H1 (cell line): Measurements from ENCODE around the gene GEMIN7. TPM values are rescaled to one million over a fixed set of nuclear protein-coding genes. Genes with fewer than 3 reads are reported as not detected.

Experiments
- CTCF ChIA-PET: fragments of 300-600 bp; sonication (Branson Sonifier 250); formaldehyde crosslinking; loops from one replicate; lab custom pipeline; 2021; ENCODE audit not compliant: partially characterized antibody; lab: Charles Lee
- POLR2A ChIA-PET: fragments of 300-600 bp; sonication (Branson Sonifier 250); formaldehyde crosslinking; loops from one replicate; lab custom pipeline; 2021; ENCODE audit warnings: inconsistent platforms; ENCODE audit not compliant: partially characterized antibody; lab: Charles Lee
- DNase-seq, 2 experiments: peaks; one replicate each; pipeline versions ENCODE4 v3.0.0 to v3.0.0-alpha.2; 2010 to 2022; ENCODE audit warnings: low spot score in 2 of 2, low read depth in 1 of 2, mixed read lengths in 1 of 2
- FAIRE-seq: peaks from 2 replicates; lab custom pipeline; 2011; peaks lifted over from hg19 to GRCh38; lab: Jason Lieb, UNC
- H2AFZ ChIP-seq: 2 replicates; pipeline ENCODE4 v1.8.1; 2012; ENCODE audit warnings: low read length, inconsistent platforms
- H2AK5ac ChIP-seq: 2 replicates; pipeline ENCODE4 v1.6.1; 2013; ENCODE audit warnings: low read depth, low read length
- H2BK120ac ChIP-seq: replicated peaks from 2 replicates; pipeline ENCODE3; 2013; ENCODE audit warnings: low read depth, low read length, inconsistent platforms
- H2BK12ac ChIP-seq: 2 replicates; pipeline ENCODE4 v1.6.1; 2013; ENCODE audit warnings: low read depth, low read length
- H2BK15ac ChIP-seq: 2 replicates; pipeline ENCODE4 v1.6.1; 2013; ENCODE audit warnings: low read length
- H2BK20ac ChIP-seq: 2 replicates; pipeline ENCODE4 v1.6.1; 2013; ENCODE audit warnings: low read length
- H2BK5ac ChIP-seq: 2 replicates; pipeline ENCODE4 v1.6.1; 2013; ENCODE audit warnings: low read depth, low read length
- H3K14ac ChIP-seq: 2 replicates; pipeline ENCODE4 v1.6.1; 2013; ENCODE audit warnings: inconsistent platforms; ENCODE audit not compliant: insufficient read length
- H3K18ac ChIP-seq: 2 replicates; pipeline ENCODE4 v1.6.1; 2013; ENCODE audit warnings: low read length; ENCODE audit errors: extremely low read depth
- H3K23ac ChIP-seq: 2 replicates; pipeline ENCODE4 v1.6.1; 2013; ENCODE audit warnings: inconsistent platforms; ENCODE audit not compliant: insufficient read length
- H3K23me2 ChIP-seq: 2 replicates; pipeline ENCODE4 v1.6.1; 2013; ENCODE audit warnings: low read depth, low read length
- H3K27ac ChIP-seq: 2 replicates; pipeline ENCODE4 v1.6.1; 2011; ENCODE audit warnings: low read depth, low read length, inconsistent platforms
- H3K27me3 ChIP-seq, 4 experiments: replicated peaks in 1 of 4; 1 replicate in 1 of 4; 2 replicates in 3 of 4; pipeline versions ENCODE4 v1.6.1 to v1.8.1; 2011 to 2013; ENCODE audit warnings: low read length in 3 of 4, mild to moderate bottlenecking in 3 of 4, inconsistent platforms in 2 of 4, mixed read lengths in 2 of 4, moderate library complexity in 1 of 4; ENCODE audit not compliant: control insufficient read depth in 3 of 4, insufficient read depth in 3 of 4; ENCODE audit errors: extremely low read depth in 1 of 4
- H3K36me3 ChIP-seq, 4 experiments: 2 replicates each; pipeline versions ENCODE4 v1.6.1 to v1.8.1; 2011 to 2013; ENCODE audit warnings: mild to moderate bottlenecking in 4 of 4, low read length in 3 of 4, moderate library complexity in 2 of 4, control low read depth in 1 of 4, inconsistent platforms in 1 of 4; ENCODE audit not compliant: insufficient read depth in 4 of 4, control insufficient read depth in 2 of 4
- H3K4ac ChIP-seq: replicated peaks from 2 replicates; pipeline ENCODE3; 2013; ENCODE audit warnings: low read length, low read depth, mixed read lengths, inconsistent platforms; ENCODE audit not compliant: insufficient read length
- H3K4me1 ChIP-seq, 4 experiments: replicated peaks in 1 of 4; 1 replicate in 1 of 4; 2 replicates in 3 of 4; pipeline versions ENCODE4 v1.6.1 to v1.8.1; 2011 to 2013; ENCODE audit warnings: low read length in 3 of 4, inconsistent platforms in 2 of 4, mixed read lengths in 1 of 4; ENCODE audit not compliant: insufficient read depth in 4 of 4, control insufficient read depth in 3 of 4
- H3K4me2 ChIP-seq, 2 experiments: 2 replicates each; pipeline versions ENCODE4 v1.6.1 to v1.8.1; 2011 to 2013; ENCODE audit warnings: low read depth in 2 of 2, low read length in 2 of 2, control low read depth in 1 of 2, inconsistent platforms in 1 of 2, mild to moderate bottlenecking in 1 of 2; ENCODE audit not compliant: insufficient read depth in 1 of 2
- H3K4me3 ChIP-seq, 4 experiments: fragments of 200-600, 300-600 bp in 1 of 4; sonication (generic), shearing (Covaris generic), sonication (Bioruptor Twin) in 1 of 4; 2 replicates each; pipeline versions ENCODE4 v1.5.1 to v1.8.1; 2011 to 2016; ENCODE audit warnings: low read length in 4 of 4, low read depth in 3 of 4, control low read depth in 2 of 4, inconsistent platforms in 2 of 4, mild to moderate bottlenecking in 2 of 4, mixed read lengths in 1 of 4, moderate library complexity in 1 of 4; ENCODE audit not compliant: insufficient read depth in 2 of 4; ENCODE audit errors: extremely low read depth in 1 of 4
- H3K56ac ChIP-seq: replicated peaks from 2 replicates; pipeline ENCODE3; 2013; ENCODE audit warnings: low read depth, mild to moderate bottlenecking, mixed read lengths, low read length, inconsistent platforms; ENCODE audit not compliant: insufficient read length
- H3K79me1 ChIP-seq: 2 replicates; pipeline ENCODE4 v1.6.1; 2013; ENCODE audit warnings: low read depth, low read length, control low read depth
- H3K79me2 ChIP-seq, 2 experiments: 2 replicates each; pipeline versions ENCODE4 v1.6.1 to v1.8.1; 2012 to 2013; ENCODE audit warnings: low read length in 2 of 2, mild to moderate bottlenecking in 2 of 2, inconsistent platforms in 1 of 2; ENCODE audit not compliant: insufficient read depth in 2 of 2, control insufficient read depth in 1 of 2
- H3K9ac ChIP-seq, 4 experiments: replicated peaks in 1 of 4; 1 replicate in 1 of 4; 2 replicates in 3 of 4; pipeline versions ENCODE4 v1.6.1 to v1.8.1; 2011 to 2013; ENCODE audit warnings: low read depth in 3 of 4, low read length in 3 of 4, control low read depth in 2 of 4, mild to moderate bottlenecking in 2 of 4, moderate library complexity in 2 of 4, inconsistent platforms in 1 of 4; ENCODE audit errors: extremely low read depth in 1 of 4
- H3K9me3 ChIP-seq, 2 experiments: 2 replicates each; pipeline versions ENCODE4 v1.6.1 to v1.8.1; 2012 to 2013; ENCODE audit warnings: mild to moderate bottlenecking in 2 of 2, moderate library complexity in 2 of 2, control low read depth in 1 of 2, inconsistent platforms in 1 of 2, low read depth in 1 of 2, low read length in 1 of 2, mixed read lengths in 1 of 2; ENCODE audit not compliant: insufficient read depth in 2 of 2
- H4K20me1 ChIP-seq, 2 experiments: replicated peaks in 1 of 2; 2 replicates each; pipeline versions ENCODE3 to v1.8.1; 2011 to 2013; ENCODE audit warnings: inconsistent platforms in 2 of 2, low read length in 2 of 2, mild to moderate bottlenecking in 1 of 2; ENCODE audit not compliant: insufficient read depth in 2 of 2, control insufficient read depth in 1 of 2
- H4K5ac ChIP-seq: 2 replicates; pipeline ENCODE4 v1.6.1; 2013; ENCODE audit warnings: low read length, low read depth, mixed read lengths, inconsistent platforms; ENCODE audit not compliant: insufficient read length
- H4K8ac ChIP-seq: 2 replicates; pipeline ENCODE4 v1.8.0; 2013; ENCODE audit warnings: mild to moderate bottlenecking, moderate library complexity, low read length, inconsistent platforms; ENCODE audit not compliant: insufficient read depth; ENCODE audit errors: extremely low read depth
- H4K91ac ChIP-seq: replicated peaks from 2 replicates; pipeline ENCODE3; 2013; ENCODE audit warnings: low read length, mixed read lengths, inconsistent platforms; ENCODE audit not compliant: insufficient read length
- BRCA1 ChIP-seq: IDR thresholded peaks from 2 replicates; pipeline ENCODE4 v1.6.1; 2012; ENCODE audit warnings: low read depth, low read length, improper control_type of control experiment
- GABPA ChIP-seq: IDR thresholded peaks from 2 replicates; pipeline ENCODE4 v1.6.1; 2011; ENCODE audit warnings: mild to moderate bottlenecking, low read length, moderate library complexity, borderline replicate concordance; ENCODE audit not compliant: insufficient read depth
- HDAC2 ChIP-seq, 2 experiments: fragments of 300-600 bp in 1 of 2; sonication (generic) in 1 of 2; IDR thresholded peaks; 2 replicates each; pipeline ENCODE4 v1.6.1; 2011 to 2012; ENCODE audit warnings: low read depth in 2 of 2, low read length in 2 of 2, mild to moderate bottlenecking in 2 of 2, moderate library complexity in 2 of 2, borderline replicate concordance in 1 of 2, inconsistent platforms in 1 of 2
- HDAC6 ChIP-seq: IDR thresholded peaks from one replicate; pipeline ENCODE4 v1.7.1; 2012; ENCODE audit warnings: low read depth, mild to moderate bottlenecking, inconsistent platforms, low read length, moderate library complexity
- KDM5A ChIP-seq: fragments of 200-600 bp; IDR thresholded peaks from 2 replicates; pipeline ENCODE4 v1.7.1; 2012; ENCODE audit warnings: mild to moderate bottlenecking, low read length, inconsistent platforms, mixed read lengths
- NANOG ChIP-seq: IDR thresholded peaks from 2 replicates; pipeline ENCODE4 v1.6.1; 2011; ENCODE audit warnings: low read length, low read depth, mild to moderate bottlenecking, inconsistent platforms; ENCODE audit not compliant: insufficient read depth, poor library complexity, severe bottlenecking
- POU5F1 ChIP-seq: IDR thresholded peaks from 2 replicates; pipeline ENCODE4 v1.6.1; 2011; ENCODE audit warnings: low read depth, mild to moderate bottlenecking, low read length, moderate library complexity
- RNF2 ChIP-seq: fragments of 200-900, 300-1000 bp; sonication (generic); IDR thresholded peaks from 2 replicates; pipeline ENCODE4 v1.7.1; 2016; ENCODE audit warnings: borderline replicate concordance, low read depth, mild to moderate bottlenecking, antibody characterized with exemption, low read length; ENCODE audit not compliant: poor library complexity, severe bottlenecking; ENCODE audit errors: missing control alignments
- WGBS, 2 experiments: shearing (Covaris generic) in 1 of 2; methylation state at CpG; one replicate each; pipeline versions ENCODE4 v1.1.6 to v1.1.7; 2013 to 2015; ENCODE audit warnings: low lambda C conversion rate in 2 of 2, mixed read lengths in 2 of 2, inconsistent platforms in 1 of 2, low coverage in 1 of 2, missing lambda C conversion rate in 1 of 2; ENCODE audit not compliant: insufficient replicate concordance in 2 of 2, insufficient coverage in 1 of 2, insufficient read length in 1 of 2; ENCODE audit errors: extremely low coverage in 1 of 2, missing lambda C conversion rate in 1 of 2; 5-methylcytosine and 5-hydroxymethylcytosine counted together
- polyA plus RNA-seq, 7 experiments: library from polyadenylated mRNA; depleted of rRNA in 3 of 7; stranded (reverse) in 5 of 7; unstranded in 2 of 7; fragments of >200 nt in 5 of 7; fragments of 200-250 nt in 2 of 7; gene quantifications; 1 replicate in 5 of 7; 2 replicates in 1 of 7; 4 replicates in 1 of 7; pipeline versions ENCODE4 v1.2.1 to v1.2.3, GENCODE V29; 2011 to 2013; ENCODE audit warnings: missing spikeins in 2 of 7, mixed read lengths in 2 of 7
- total RNA-seq: library from RNA; stranded (reverse); fragmentation: NEBNext Ultra II Directional; extraction: Animal tissue kit (Norgen Biotek cat#: 25700); gene quantifications from 2 replicates; pipeline ENCODE4 v1.2.1, GENCODE V29; 2021
- TF ChIP-seq, protein P1 (sequence below): IDR thresholded peaks from 2 replicates; pipeline ENCODE4 v1.6.1; 2011; ENCODE audit warnings: low read depth, mild to moderate bottlenecking, low read length; ENCODE audit not compliant: insufficient read depth

GEMIN7 gene
- total and polyA plus RNA-seq, 2 of the 8 experiments (the other 6 are each of a cell fraction or from before 2014, with no cell fraction given): 48.0 to 91.6 TPM

DNA sequence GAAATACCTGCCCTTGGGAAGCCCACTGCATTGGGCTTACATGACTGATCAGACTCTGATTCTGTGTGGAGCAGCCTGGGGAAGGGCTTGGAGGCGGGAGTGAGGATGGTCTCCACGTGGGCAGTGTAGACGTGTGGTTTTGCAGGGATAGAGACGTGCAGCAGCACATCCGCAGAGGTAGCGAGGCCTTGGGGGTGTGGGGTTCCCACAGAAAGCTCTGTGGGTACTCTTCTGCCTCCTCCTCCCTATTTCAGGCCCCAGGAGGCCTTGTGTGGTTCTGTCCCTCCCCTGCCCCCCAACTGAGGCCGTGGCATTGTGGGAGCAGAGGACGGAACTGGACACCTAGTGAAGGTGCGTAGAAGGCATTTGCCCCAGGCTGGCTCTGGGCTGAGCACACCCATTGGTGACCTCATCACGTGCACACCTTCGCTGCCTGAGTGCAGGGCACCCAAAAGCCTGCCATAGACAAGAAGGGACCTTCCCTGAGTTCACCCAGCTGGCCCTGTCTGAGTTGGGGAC lies 42.8 kb downstream of the GEMIN7 start:
- no peak overlapping the region for H3K27ac ChIP-seq
- FAIRE-seq (no peak), DNase-seq (no peak)
- no peak overlapping the region for H3K56ac ChIP-seq
- no peaks in the 10 kb centered on the region for H3K9me3 ChIP-seq
- H3K79me2 ChIP-seq: peaks cover 0 to 64% of the 10 kb centered on the region in 2 experiments; a peak in 2 of 4 replicates
- POLR2A ChIA-PET: interaction anchor here (1.6 to 2.8 kb wide), 2 partner anchors 9 to 32 kb away, joined by 6 to 8 read pairs; no protein-coding TSS in a partner anchor
- H2AFZ ChIP-seq: no peak overlapping the region
- H3K4me2 ChIP-seq: no peak overlapping the region
- H4K8ac ChIP-seq: no peak overlapping the region
- no peak overlapping the region for H2BK120ac ChIP-seq
- H3K4ac ChIP-seq: no peak overlapping the region
- TF ChIP-seq, protein P1, sequence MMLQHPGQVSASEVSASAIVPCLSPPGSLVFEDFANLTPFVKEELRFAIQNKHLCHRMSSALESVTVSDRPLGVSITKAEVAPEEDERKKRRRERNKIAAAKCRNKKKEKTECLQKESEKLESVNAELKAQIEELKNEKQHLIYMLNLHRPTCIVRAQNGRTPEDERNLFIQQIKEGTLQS: no peak
- TF ChIP-seq KDM5A (no peak), HDAC2 (IDR thresholded peaks at IDR 0.05; ENCODE audit: borderline replicate concordance in 1 of 2, low read depth in 2 of 2, low read length in 2 of 2) (no peak), POU5F1 (no peak), GABPA (no peak), BRCA1 (no peak), RNF2 (no peak), NANOG (no peak), HDAC6 (no peak)
- H3K27me3 ChIP-seq: no peaks in the 10 kb centered on the region
- H2AK5ac ChIP-seq: no peak overlapping the region
- WGBS, 2 experiments: 85% methylated on average over 11 of the region's 11 CpGs; no CpG with 5 or more reads in 1 of the 2 experiments
- no peak overlapping the region for H3K23ac ChIP-seq
- no peak overlapping the region for H2BK12ac ChIP-seq
- no peak overlapping the region for H3K18ac ChIP-seq
- peaks cover 0 to 11% (median 1%) of the 10 kb centered on the region in 4 experiments; a peak in 6 of 7 replicates for H3K4me1 ChIP-seq
- H4K5ac ChIP-seq: no peak overlapping the region
- H3K23me2 ChIP-seq: no peaks in the 10 kb centered on the region
- no peak overlapping the region for H4K91ac ChIP-seq
- H2BK15ac ChIP-seq: no peak overlapping the region
- H2BK20ac ChIP-seq: no peak overlapping the region
- CTCF ChIA-PET: interaction anchor here (5.5 to 6.1 kb wide), 2 partner anchors 9 to 22 kb away, joined by 57 to 73 read pairs; no protein-coding TSS in a partner anchor
- no peak overlapping the region for H3K4me3 ChIP-seq
- H3K9ac ChIP-seq: no peak overlapping the region
- no peak overlapping the region for H3K14ac ChIP-seq
- peaks cover 25 to 51% of the 10 kb centered on the region in 2 experiments for H4K20me1 ChIP-seq
- H3K36me3 ChIP-seq: no peaks in the 10 kb centered on the region
- peaks cover 38% of the 10 kb centered on the region for H3K79me1 ChIP-seq
- H2BK5ac ChIP-seq: no peak overlapping the region
